HL-60 (cell line): Measurements from ENCODE around the gene GPD2.

Source experiments
- POLR2AphosphoS5 ChIP-seq: IDR thresholded peaks from 2 replicates; pipeline ENCODE4 v1.6.1; 2012; ENCODE audit warnings: low read depth
- TF ChIP-seq, protein P1 (sequence below): IDR thresholded peaks from one replicate; pipeline ENCODE4 v1.5.1; 2011; ENCODE audit warnings: low read length, control low read depth, inconsistent platforms; ENCODE audit not compliant: insufficient read depth

DNA sequence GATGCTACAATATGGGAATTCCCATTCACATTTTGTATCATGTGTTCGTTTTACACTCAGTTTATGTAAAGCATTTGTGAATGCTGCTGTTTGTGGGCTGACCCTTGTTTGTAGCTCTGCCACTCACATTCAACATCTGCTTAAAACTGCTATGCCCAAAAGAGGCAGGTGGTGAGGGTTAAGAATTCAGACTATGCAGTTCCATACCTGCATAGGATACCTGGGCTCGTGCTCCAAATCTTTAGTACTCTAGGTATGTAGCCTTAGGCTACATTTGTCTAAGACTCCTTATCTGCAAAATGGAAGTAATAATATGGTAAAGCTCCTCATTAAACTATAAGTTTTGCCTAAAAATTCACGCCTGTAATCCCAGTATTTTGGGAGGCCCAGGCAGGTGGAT lies 199.5 kb downstream of the GPD2 start:
- TF ChIP-seq POLR2AphosphoS5: no peak
- TF ChIP-seq, protein P1, sequence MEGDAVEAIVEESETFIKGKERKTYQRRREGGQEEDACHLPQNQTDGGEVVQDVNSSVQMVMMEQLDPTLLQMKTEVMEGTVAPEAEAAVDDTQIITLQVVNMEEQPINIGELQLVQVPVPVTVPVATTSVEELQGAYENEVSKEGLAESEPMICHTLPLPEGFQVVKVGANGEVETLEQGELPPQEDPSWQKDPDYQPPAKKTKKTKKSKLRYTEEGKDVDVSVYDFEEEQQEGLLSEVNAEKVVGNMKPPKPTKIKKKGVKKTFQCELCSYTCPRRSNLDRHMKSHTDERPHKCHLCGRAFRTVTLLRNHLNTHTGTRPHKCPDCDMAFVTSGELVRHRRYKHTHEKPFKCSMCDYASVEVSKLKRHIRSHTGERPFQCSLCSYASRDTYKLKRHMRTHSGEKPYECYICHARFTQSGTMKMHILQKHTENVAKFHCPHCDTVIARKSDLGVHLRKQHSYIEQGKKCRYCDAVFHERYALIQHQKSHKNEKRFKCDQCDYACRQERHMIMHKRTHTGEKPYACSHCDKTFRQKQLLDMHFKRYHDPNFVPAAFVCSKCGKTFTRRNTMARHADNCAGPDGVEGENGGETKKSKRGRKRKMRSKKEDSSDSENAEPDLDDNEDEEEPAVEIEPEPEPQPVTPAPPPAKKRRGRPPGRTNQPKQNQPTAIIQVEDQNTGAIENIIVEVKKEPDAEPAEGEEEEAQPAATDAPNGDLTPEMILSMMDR: no peak
